Stimulated activated CD4-positive, alpha-beta T cell treated with anti-CD3 and anti-CD28 coated beads, Interleukin-4, amount 100 ng/mL, for 48 hours (primary cell): ENCODE results near the gene POSTN.

Experiments
- DNase-seq, 2 donors: peaks; one replicate each; pipeline ENCODE4 v3.0.0-alpha.2; 2020; ENCODE audit warnings: low read depth in 2 of 2

POSTN gene

DNA sequence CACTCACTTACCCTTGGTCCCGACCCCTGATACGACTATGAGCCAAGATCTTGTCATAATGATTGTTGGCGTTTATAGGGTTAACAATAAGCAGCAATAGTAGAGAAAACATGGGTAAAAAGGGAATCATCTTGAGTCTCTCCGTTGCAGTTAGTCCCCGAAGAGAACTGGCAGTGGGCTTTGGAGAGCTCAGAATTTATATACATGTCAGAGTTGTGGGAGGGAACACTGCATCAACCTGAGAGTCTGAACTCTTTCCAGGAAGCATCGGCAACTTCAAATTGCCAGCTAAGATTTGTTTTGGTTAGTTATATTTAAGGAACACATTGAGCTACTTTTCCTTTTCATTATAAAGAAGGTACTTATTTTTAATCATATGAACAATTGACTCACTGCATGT, at the start of gene POSTN:
TSS of gene POSTN (minus strand) at position 172 of the 400 bp plus-strand sequence. CDS start at position 130, 42 bp downstream.
- DNase-seq = no peak

- DNase-seq = no peak
Observed at GRCh38 chr13:37647031-37647650, 48.6 kb upstream of the POSTN start.

DNA sequence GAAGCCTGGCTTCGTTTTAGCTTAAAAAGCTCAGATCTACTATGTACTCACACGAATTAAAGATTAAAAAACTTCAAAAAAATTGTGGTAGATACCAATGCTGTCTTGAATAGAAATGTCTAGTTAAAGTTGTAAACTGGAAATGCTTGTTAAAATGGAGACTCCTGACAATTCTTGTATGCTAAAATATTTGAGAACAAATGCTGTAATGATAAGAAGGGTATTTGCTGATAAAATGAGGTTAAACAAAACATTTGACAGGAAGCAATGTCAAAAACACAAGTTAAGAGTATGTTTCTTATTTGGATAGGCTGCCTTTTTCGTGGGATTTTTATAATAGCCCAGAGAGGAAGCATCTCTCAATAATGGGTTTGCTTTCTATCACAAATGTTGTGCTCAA, 48.0 kb upstream of the POSTN start:
- DNase-seq = no peak

DNA sequence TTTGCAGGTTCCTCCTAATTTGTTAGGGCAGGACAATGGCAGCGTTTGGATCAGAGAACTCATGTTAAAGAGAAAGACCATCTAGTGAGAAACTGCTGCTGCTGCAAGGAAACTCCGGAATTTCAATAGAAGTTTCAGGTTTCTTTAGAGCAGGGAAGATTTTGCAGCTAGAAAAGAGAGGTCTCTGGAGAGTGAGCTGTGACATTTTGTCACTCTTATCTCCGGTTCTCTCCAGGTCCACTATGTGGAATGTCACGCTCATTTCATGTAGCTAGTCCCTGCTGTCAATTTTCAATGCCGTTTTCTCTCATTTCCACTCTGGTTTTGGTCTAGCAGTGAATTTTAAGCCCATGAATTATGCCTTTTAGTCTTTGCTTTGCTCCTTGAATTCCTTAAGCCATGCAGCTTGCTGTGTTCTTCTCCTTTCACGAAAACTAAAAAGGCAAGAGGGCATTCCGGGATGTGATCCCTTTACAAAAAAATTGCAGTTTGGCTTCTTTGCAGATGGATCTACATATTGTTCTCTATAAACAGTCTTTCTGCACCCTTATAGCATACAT, 46.7 kb upstream of the POSTN start:
- DNase-seq = no peak

DNA sequence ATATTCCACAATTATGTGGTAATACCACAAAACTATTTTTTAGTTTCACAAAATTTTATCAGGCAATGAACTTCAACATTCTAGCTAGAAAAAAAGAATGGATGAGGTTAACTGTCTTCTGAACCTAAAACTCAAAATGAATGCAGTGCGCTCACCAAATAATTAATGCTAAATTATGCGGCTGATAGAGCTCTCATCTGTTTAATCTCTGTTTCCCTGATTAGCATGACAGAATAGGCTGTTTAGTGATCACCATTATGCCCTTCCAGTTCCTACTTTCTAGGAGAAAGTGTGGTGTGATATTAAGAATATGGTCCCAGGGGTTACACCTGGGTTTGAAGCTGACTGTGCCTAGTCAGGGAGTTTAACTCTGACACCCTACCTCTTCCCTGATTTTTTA, 42.8 kb upstream of the POSTN start:
- no peak for DNase-seq

- no peak for DNase-seq
Observed at GRCh38 chr13:37640499-37640898, 41.9 kb upstream of the POSTN start.

GRCh38 chr13:37636701-37637100, 38.1 kb upstream of the POSTN start:
- no peak for DNase-seq

DNA sequence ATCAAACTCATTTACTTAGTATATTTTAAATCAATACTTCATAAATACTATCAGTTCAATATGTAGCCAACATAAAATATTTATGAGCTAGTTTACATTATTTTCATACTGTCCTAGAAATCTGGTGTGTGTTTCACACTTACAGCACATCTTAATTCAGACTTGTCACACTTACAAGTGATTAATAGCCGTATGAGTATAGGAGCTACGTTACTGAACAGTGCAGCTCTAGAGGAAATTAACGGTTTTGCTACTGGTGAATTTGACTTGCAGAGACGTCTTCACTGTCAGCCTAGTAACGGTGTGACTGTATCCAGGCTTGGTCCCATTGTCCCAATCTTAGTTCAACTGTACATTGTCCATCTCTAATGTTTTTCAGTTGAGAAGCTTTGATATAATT, 33.7 kb upstream of the POSTN start:
- DNase-seq = no peak

- no peak for DNase-seq
Observed at GRCh38 chr13:37627428-37627827, 28.9 kb upstream of the POSTN start.

- DNase-seq = no peak
Observed at GRCh38 chr13:37621811-37622361, 23.3 kb upstream of the POSTN start.

DNA sequence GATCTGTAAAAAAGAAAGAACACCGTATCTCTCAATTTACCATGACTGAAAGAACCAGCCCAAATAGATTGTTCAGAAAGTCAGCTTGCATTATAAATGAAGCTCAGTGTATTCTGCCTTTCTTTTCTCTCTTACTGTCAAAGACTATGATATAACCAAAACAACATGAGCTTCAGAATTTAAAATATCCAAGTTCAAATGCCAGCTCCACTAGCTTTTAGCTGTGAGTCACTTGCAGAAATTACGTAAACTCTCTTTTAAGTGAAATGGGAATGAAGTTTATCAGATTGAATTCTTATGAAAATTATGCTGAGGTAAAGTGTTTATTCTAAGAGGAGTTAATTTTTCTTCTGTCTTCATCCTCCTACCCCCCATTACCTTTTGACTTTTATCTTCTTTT, 20.0 kb upstream of the POSTN start:
- no peak for DNase-seq

DNA sequence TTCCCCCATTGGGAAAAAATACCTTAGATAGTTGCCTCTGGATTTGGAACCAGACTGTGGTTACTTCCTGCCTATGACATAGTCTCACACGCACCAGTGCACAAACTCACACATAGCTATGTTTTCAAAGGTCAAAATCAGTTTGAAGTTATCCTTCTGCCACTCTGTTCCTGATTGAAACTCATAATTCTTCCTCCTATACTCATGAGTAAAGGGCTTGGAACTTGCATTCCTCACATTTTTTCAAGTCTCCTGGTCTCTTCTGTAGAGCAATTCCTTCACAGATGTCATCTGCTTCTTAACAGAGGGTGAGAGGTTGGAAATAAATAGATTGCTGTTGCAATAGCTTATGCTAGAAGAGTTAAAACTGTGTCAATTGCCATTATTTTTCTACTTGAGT, 18.6 kb upstream of the POSTN start:
- no peak for DNase-seq

- no peak for DNase-seq
Observed at GRCh38 chr13:37616131-37616530, 17.6 kb upstream of the POSTN start.

DNA sequence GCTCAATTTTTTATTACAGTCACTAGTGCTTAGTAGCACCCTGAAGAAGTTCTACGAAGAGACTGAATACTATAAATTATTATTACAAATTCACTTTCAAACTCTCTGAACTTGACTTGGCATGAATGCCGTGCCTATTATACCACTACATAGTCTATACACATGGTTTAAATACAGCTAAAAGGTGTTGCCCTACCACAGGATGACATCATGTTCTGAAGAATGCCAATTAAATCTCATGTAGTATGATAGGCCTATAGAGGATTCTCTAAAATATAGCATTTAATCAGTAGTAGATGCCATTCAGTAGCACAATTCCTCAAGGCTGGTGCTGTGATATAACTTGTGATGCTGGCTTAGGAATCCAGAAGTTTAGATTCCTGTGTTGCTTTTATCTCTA, 16.7 kb upstream of the POSTN start:
- DNase-seq = no peak

DNA sequence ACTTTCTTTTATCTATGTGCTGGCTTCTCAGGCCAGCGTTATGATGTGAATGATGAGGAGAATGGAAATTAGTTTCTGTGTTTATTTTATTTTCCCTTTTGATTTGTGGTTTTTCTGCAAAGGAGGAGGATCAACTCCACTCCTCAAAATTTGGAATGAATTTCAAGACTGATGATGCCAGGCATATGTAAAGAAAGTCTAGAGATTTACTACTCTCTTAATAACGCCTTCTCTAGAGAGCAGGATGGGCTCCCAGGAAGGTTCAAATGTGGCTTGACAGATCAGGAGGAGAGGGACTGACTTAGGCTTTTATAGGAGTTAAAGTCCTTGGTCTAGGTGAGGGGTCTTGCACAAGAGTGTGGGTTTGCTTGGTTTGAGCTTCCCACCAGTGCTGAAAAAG, 15.1 kb upstream of the POSTN start:
- DNase-seq = no peak

DNA sequence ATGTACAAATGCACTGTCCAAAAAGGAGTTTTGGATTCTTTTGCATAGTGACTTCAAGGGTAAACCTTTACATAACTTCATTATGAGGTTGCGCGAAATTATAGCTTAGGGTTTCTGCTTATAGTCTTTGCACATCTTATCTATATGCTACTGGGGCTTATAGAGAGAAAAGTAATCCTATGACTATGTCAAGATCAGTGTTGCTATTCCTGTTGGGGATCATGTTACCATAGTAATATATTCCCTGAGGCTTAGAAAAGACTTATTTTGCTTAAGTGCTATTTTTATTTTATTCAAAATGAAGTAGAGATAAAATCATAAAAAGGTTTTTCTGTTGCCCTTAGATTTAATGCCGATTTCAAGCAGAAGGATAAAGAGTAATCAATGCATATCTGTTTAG, 14.7 kb upstream of the POSTN start:
- no peak for DNase-seq

GRCh38 chr13:37608750-37609339, 10.3 kb upstream of the POSTN start:
- DNase-seq = no peak

DNA sequence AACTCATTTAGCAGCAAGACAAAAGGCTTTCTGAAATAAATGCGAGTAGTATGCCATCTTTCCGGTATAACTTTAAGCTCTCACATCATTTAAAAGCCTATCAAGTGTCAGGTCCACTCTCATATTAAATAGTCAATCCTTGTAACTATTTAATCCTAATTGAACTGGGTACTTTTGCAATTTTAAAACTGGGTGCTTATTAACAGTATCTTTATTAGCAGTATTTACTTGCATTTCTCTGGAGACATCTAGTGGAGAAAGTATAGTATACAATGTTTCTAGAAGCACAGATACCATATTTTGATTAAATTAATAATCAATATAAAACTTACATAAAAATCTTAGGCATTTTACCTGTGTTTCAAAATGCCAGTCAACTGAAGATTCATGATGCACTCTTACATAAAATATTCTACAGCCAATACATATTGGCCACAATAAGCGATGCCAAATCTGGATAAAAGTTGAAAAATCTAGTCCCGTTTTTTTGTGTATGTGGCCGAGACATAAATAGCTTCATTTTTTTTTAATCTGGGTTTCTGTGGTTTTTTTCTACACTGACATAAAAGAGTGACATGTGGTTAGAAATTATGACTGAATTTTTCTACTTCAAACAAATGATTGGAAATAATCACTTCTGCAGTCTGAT, 4.3 kb upstream of the POSTN start:
- DNase-seq = no peak

DNA sequence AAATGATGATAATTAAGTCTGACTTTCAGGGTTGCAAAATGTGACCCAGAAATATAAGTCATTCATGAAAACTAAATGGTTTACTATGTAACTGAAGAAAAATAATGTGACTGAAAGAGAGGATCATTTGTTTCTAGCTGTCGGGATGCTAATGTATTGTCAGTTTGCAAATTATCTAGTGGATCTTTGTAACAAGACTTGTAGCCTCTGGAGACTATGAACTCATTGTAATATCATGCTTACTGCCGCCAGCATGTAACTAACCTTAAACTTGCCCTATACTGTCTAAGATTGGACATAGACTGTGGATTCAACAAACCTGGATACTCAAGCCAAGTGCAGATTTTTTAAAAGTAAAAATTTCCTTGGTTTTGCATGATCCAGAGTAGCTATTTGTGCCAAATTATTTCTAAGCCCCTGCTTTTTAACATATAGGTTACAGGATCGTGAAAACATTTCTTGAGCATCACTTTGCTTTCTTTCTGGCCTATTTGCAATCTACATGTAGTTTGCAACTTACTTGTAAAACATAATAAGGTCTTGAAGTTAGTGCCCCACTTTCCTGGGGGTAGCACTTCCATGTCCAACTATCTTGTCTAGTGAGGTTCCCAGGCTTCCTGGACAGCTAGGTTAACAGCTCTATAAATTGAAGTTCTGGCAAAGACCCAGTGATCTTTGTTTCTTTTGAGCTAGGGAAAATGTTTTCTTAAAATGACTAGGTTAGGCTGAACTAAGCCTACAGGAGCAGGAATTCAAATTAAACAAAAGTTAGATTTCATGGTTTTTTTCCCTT, 3.3 kb upstream of the POSTN start:
- DNase-seq = no peak

DNA sequence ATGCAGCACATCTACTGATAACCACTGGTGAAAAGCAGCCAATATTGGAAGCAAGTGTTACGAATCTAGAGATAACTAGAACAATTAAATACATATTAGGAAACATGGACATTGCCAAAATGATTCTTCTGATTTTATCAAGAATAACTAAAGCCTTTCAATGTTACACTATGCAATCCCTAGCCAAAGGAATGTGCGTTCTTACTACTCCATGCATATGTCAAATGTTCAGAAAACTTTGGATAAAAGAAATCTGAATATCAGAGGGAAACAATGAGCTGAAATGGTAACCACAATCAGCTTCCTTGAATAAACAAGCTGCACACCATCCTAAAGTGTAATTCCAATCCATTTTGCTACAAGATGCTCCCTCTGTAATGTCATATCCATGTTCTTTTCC, 951 bp upstream of the POSTN start:
- no peak for DNase-seq

DNA sequence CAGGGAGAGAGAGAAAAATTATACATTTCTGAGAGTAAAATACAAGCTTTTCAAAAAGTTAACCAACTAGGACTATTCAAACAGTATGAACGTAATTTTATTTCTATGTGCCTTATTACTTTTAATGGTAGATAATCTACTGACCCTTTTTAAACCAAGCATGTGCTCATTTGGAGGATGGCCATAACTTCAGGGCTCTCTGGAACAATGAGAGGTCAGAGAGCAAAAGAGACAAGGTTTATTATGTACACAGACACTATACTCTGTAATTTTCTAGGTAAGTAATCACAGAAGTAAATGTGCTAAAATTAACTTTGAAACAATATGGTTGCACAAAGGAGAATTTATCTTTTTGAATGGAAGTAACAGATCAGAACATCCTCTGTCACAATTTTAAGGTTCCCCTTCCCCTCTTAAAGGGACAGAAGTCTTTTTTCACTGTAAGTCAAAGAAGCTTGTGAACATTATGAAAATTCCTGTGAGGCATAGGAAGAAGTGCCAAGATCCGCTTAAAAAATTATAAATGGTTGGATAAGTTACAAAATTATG, 1.0 kb downstream of the POSTN start:
- no peak for DNase-seq

DNA sequence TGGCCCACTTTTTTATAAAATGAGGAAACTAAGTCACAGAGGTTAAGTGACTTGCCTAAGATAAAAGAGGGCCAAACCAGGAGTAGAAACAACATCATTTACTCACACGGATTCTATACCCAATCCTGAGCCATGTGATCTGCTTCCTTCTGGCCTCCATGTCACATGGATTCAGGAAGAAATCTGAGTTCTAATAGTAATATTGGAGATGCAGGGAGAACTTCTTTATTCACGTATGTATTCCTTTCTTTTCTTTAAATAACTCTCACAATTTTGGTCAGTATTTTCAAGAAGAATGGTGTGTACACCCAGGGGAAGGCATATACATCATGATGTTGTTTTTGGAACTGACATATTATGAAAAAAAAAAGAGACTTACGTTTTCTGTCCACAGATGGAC, 1.8 kb downstream of the POSTN start:
- no peak for DNase-seq
